HepG2 (cell line): Measurements from ENCODE around the gene SLC38A8. TPM values are rescaled to one million over a fixed set of nuclear protein-coding genes. Genes with fewer than 3 reads are reported as not detected.

Source experiments
- ATAC-seq: fragments of 200-7000 bp; cut with Tn5 transposase; 3 replicates; pipeline ENCODE4 v1.9.1; 2020; ENCODE audit warnings: mild to moderate bottlenecking, moderate library complexity
- BruUV-seq: library from RNA; stranded (reverse); fragments of 400-500 nt; replicated peaks from 2 replicates; lab custom pipeline; 2021; lab: Mats Ljungman, UMichigan
- CTCF ChIA-PET: fragments of 300-600 bp; formaldehyde crosslinking; extraction: SDS; loops from one replicate; lab custom pipeline; 2021; ENCODE audit warnings: low total read pairs, inconsistent platforms, low intra/inter-chr PET ratio; lab: Yijun Ruan, JAX
- POLR2A ChIA-PET: fragments of 350-600 bp; sonication (Branson Sonifier 250); formaldehyde crosslinking; loops from one replicate; lab custom pipeline; 2020; ENCODE audit warnings: antibody characterized with exemption, inconsistent platforms; lab: Yijun Ruan, JAX
- DNase-seq: peaks from one replicate; pipeline ENCODE4 v3.0.0-alpha.2; 2015; ENCODE audit warnings: low spot score
- FAIRE-seq: peaks from 3 replicates; lab custom pipeline; 2011; peaks lifted over from hg19 to GRCh38; lab: Jason Lieb, UNC
- H2AFZ ChIP-seq: one replicate; pipeline ENCODE4 v1.6.1; 2011; ENCODE audit warnings: low read length, inconsistent platforms
- H3K27ac ChIP-seq: fragments of 300-600 bp; 3 replicates; pipeline ENCODE4 v1.8.0; 2011; ENCODE audit warnings: mixed run types, mild to moderate bottlenecking, mixed read lengths, low read length, inconsistent platforms; ENCODE audit not compliant: insufficient read depth; ENCODE audit errors: extremely low read length
- H3K27me3 ChIP-seq, 2 experiments: fragments of 200-600 bp in 1 of 2; 2 replicates in 1 of 2; 3 replicates in 1 of 2; pipeline versions ENCODE4 v1.6.0 to v1.8.0; 2011; ENCODE audit warnings: low read length in 2 of 2, mild to moderate bottlenecking in 2 of 2, moderate library complexity in 2 of 2, inconsistent platforms in 1 of 2; ENCODE audit not compliant: insufficient read depth in 2 of 2, control insufficient read depth in 1 of 2
- H3K36me3 ChIP-seq, 2 experiments: fragments of 200-600 bp in 1 of 2; replicated peaks in 1 of 2; 2 replicates in 1 of 2; 3 replicates in 1 of 2; pipeline versions ENCODE4 v1.5.1 to v1.8.0; 2011; ENCODE audit warnings: low read length in 2 of 2, inconsistent platforms in 1 of 2; ENCODE audit not compliant: insufficient read depth in 2 of 2, control insufficient read depth in 1 of 2
- H3K4me1 ChIP-seq: 2 replicates; pipeline ENCODE4 v1.5.1; 2012; ENCODE audit warnings: low read length, inconsistent platforms; ENCODE audit not compliant: insufficient read depth
- H3K4me2 ChIP-seq: 2 replicates; pipeline ENCODE4 v1.6.0; 2011; ENCODE audit warnings: low read depth, low read length, inconsistent platforms
- H3K4me3 ChIP-seq, 3 experiments: fragments of 200-600 bp in 1 of 3; sonication (generic), shearing (Covaris generic) in 1 of 3; replicated peaks in 1 of 3; 2 replicates each; pipeline ENCODE4 v1.5.1; 2011 to 2016; ENCODE audit warnings: low read length in 3 of 3, inconsistent platforms in 2 of 3, low read depth in 2 of 3, mild to moderate bottlenecking in 2 of 3, control low read depth in 1 of 3, mixed read lengths in 1 of 3; ENCODE audit not compliant: insufficient read depth in 1 of 3
- H3K79me2 ChIP-seq: one replicate; pipeline ENCODE4 v1.6.1; 2011; ENCODE audit warnings: low read length, inconsistent platforms; ENCODE audit not compliant: insufficient read depth
- H3K9ac ChIP-seq: 2 replicates; pipeline ENCODE4 v1.6.0; 2011; ENCODE audit warnings: mild to moderate bottlenecking, low read depth, low read length, inconsistent platforms; ENCODE audit not compliant: insufficient read depth
- H3K9me3 ChIP-seq: 2 replicates; pipeline ENCODE4 v1.5.1; 2012; ENCODE audit warnings: mild to moderate bottlenecking, low read length
- H4K20me1 ChIP-seq: 2 replicates; pipeline ENCODE4 v1.6.0; 2011; ENCODE audit warnings: inconsistent platforms, mild to moderate bottlenecking, low read length, moderate library complexity; ENCODE audit not compliant: insufficient read depth
- ARID4A ChIP-seq: sonication (generic); formaldehyde crosslinking; IDR thresholded peaks from 2 replicates; pipeline ENCODE4 v1.5.0; 2020; ENCODE audit warnings: mild to moderate bottlenecking, missing genetic modification reagents, borderline replicate concordance
- CBX2 ChIP-seq, 2 experiments: fragments of 200-600 bp in 1 of 2; sonication (generic); formaldehyde crosslinking in 1 of 2; IDR thresholded peaks; 2 replicates each; pipeline versions ENCODE4 v1.7.0 to v1.8.1; 2018 to 2022; ENCODE audit warnings: low read depth in 2 of 2, low read length in 1 of 2, mild to moderate bottlenecking in 1 of 2, missing genetic modification reagents in 1 of 2
- HNRNPLL ChIP-seq: fragments of 200-400 bp; formaldehyde crosslinking; IDR thresholded peaks from 2 replicates; pipeline ENCODE4 v1.6.1; 2017; ENCODE audit warnings: mild to moderate bottlenecking, low read depth, low read length; ENCODE audit not compliant: poor library complexity, severe bottlenecking
- NFYC ChIP-seq: IDR thresholded peaks from 2 replicates; pipeline ENCODE4 v1.6.1; 2016; ENCODE audit warnings: missing genetic modification reagents, missing compliant biosample characterization
- RAD51 ChIP-seq: fragments of 450-650 bp; IDR thresholded peaks from 2 replicates; pipeline ENCODE4 v1.6.1; 2016; ENCODE audit warnings: borderline replicate concordance
- SKIL ChIP-seq: sonication (generic); formaldehyde crosslinking; IDR thresholded peaks from 2 replicates; pipeline ENCODE4 v1.8.0; 2022; ENCODE audit warnings: missing genetic modification reagents, mild to moderate bottlenecking, moderate library complexity, borderline replicate concordance
- SNAPC5 ChIP-seq: sonication (generic); formaldehyde crosslinking; IDR thresholded peaks from 2 replicates; pipeline ENCODE4 v1.8.1; 2023; ENCODE audit warnings: mild to moderate bottlenecking, missing genetic modification reagents, borderline replicate concordance
- THAP7 ChIP-seq: sonication (generic); formaldehyde crosslinking; IDR thresholded peaks from 2 replicates; pipeline ENCODE4 v1.8.1; 2023; ENCODE audit warnings: mild to moderate bottlenecking, missing genetic modification reagents
- TOPORS ChIP-seq: sonication (generic); formaldehyde crosslinking; IDR thresholded peaks from 2 replicates; pipeline ENCODE4 v1.8.0; 2023; ENCODE audit warnings: mild to moderate bottlenecking, missing genetic modification reagents
- ZBTB2 ChIP-seq: sonication (generic); formaldehyde crosslinking; IDR thresholded peaks from 2 replicates; pipeline ENCODE4 v1.8.0; 2022; ENCODE audit warnings: low read depth, missing genetic modification reagents
- ZNF235 ChIP-seq: sonication (generic); formaldehyde crosslinking; IDR thresholded peaks from 2 replicates; pipeline ENCODE4 v1.8.1; 2023; ENCODE audit warnings: mild to moderate bottlenecking, missing genetic modification reagents, borderline replicate concordance
- ZNF251 ChIP-seq: sonication (generic); formaldehyde crosslinking; IDR thresholded peaks from 2 replicates; pipeline ENCODE4 v1.9.0; 2021; ENCODE audit warnings: mild to moderate bottlenecking, missing genetic modification reagents
- WGBS: methylation state at CpG from one replicate; pipeline ENCODE4 v1.1.6; 2017; ENCODE audit warnings: low lambda C conversion rate; 5-methylcytosine and 5-hydroxymethylcytosine counted together
- in situ Hi-C: cut with HindIII; loops from 2 replicates; pipeline ENCODE4 v1.10.0; 2017; ENCODE audit warnings: low pct_unique_long_range_greater_than_20kb; ENCODE audit not compliant: extremely low pct_ligation_motif_present
- intact Hi-C: fragments of 100-400 bp; cut with micrococcal nuclease; formaldehyde crosslinking; loops from one replicate; pipeline ENCODE4 v1.10.0; 2022; ENCODE audit not compliant: unreplicated experiment
- polyA plus RNA-seq, 8 experiments: library from polyadenylated mRNA; depleted of rRNA in 3 of 8; stranded (reverse) in 7 of 8; unstranded in 1 of 8; fragments of >200 nt; fragmentation: Illumina TruSeq in 4 of 8; extraction: Trizol in 4 of 8; gene quantifications; 2 replicates each; pipeline versions ENCODE4 v1.2.1 to v1.2.3, GENCODE V29; 2011 to 2016; ENCODE audit warnings: low read depth in 4 of 8, missing spikeins in 1 of 8, mixed read lengths in 1 of 8; ENCODE audit not compliant: insufficient read depth in 1 of 8
- total RNA-seq, 5 experiments: library from RNA; depleted of rRNA; stranded (reverse); fragments of >200 nt; fragmentation: Illumina TruSeq; extraction: Trizol; gene quantifications; 2 replicates each; pipeline ENCODE4 v1.2.3, GENCODE V29; 2016; ENCODE audit warnings: low read depth in 1 of 5

The SLC38A8 gene
- total and polyA plus RNA-seq, 2 of the 13 experiments (the other 11 are each of a cell fraction or from before 2014, with no cell fraction given), result 0.24 to 0.37 TPM

GRCh38 chr16:83968891-83969649 lies 73.5 kb downstream of the SLC38A8 start:
- H3K9ac ChIP-seq, result no peak overlapping the region
- in situ Hi-C loops (loop anchor here (25.0 kb wide), 1 partner anchor 218 kb away; the partner anchor contains the start of genes ADAD2 and TAF1C), intact Hi-C loops (no loop called here)
- H3K36me3 ChIP-seq, result peaks cover 10 to 14% of the 10 kb centered on the region in 2 experiments; a peak in 4 of 5 replicates
- ChIA-PET CTCF (no interaction called here), POLR2A (interaction anchor here (1.4 kb wide), 1 partner anchor 14 kb away, joined by 3 read pairs; no protein-coding TSS in a partner anchor)
- 74% methylated on average over 33 of the region's 45 CpGs for WGBS
- no peak for DNase-seq
- FAIRE-seq, result no peak
- peaks cover 3 to 38% of the 10 kb centered on the region in 2 experiments; a peak in 4 of 5 replicates for H3K27me3 ChIP-seq
- BruUV-seq, result no TSS peak
- H4K20me1 ChIP-seq, result peaks cover 14% of the 10 kb centered on the region; the same call in 1 of the 2 replicates
- no peak overlapping the region for H3K4me3 ChIP-seq
- no peaks in the 10 kb centered on the region for H3K9me3 ChIP-seq
- no peak for ATAC-seq
- no peaks in the 10 kb centered on the region for H3K79me2 ChIP-seq
- H3K4me2 ChIP-seq, result no peak overlapping the region
- H2AFZ ChIP-seq, result no peak overlapping the region
- peaks cover 17% of the 10 kb centered on the region for H3K4me1 ChIP-seq
- H3K27ac ChIP-seq, result no peak overlapping the region
- TF ChIP-seq THAP7 (CRISPR knock-in tag), result no peak
- no peak for TF ChIP-seq TOPORS (CRISPR knock-in tag)
- no peak for TF ChIP-seq HNRNPLL
- no peak for TF ChIP-seq NFYC (CRISPR knock-in tag)
- TF ChIP-seq SNAPC5 (CRISPR knock-in tag), result no peak
- TF ChIP-seq CBX2 (IDR thresholded peaks at IDR 0.05; ENCODE audit: low read depth, low read length), result no peak
- no peak for TF ChIP-seq CBX2 (CRISPR knock-in tag; IDR thresholded peaks at IDR 0.05; ENCODE audit: low read depth)
- no peak for TF ChIP-seq RAD51
- no peak for TF ChIP-seq ZBTB2 (CRISPR knock-in tag)
- TF ChIP-seq ZNF235 (CRISPR knock-in tag), result no peak
- TF ChIP-seq ARID4A (CRISPR knock-in tag), result no peak
- no peak for TF ChIP-seq SKIL (CRISPR knock-in tag)
- TF ChIP-seq ZNF251, result no peak
